HepG2 (cell line): Measurements from ENCODE around the gene DNAJB2. TPM values are rescaled to one million over a fixed set of nuclear protein-coding genes. Genes with fewer than 3 reads are reported as not detected.

Source experiments
- ARHGAP35 ChIP-seq: sonication (generic); formaldehyde crosslinking; IDR thresholded peaks from 2 replicates; pipeline ENCODE4 v1.9.0; 2022; ENCODE audit warnings: mild to moderate bottlenecking, inconsistent platforms, moderate library complexity, missing genetic modification reagents, borderline replicate concordance
- GABPB1 ChIP-seq: IDR thresholded peaks from 2 replicates; pipeline ENCODE4 v1.6.1; 2016; ENCODE audit warnings: mild to moderate bottlenecking, missing genetic modification reagents, moderate library complexity, missing compliant biosample characterization
- GLI4 ChIP-seq: sonication (generic); formaldehyde crosslinking; IDR thresholded peaks from 2 replicates; pipeline ENCODE4 v1.5.1; 2020; ENCODE audit warnings: missing genetic modification reagents, mild to moderate bottlenecking, moderate library complexity, borderline replicate concordance
- HMG20B ChIP-seq: conservative IDR thresholded peaks from 2 replicates; pipeline ENCODE4 v1.6.1; 2016; ENCODE audit warnings: missing genetic modification reagents, missing compliant biosample characterization
- MYPOP ChIP-seq: sonication (generic); formaldehyde crosslinking; IDR thresholded peaks from 2 replicates; pipeline ENCODE4 v1.8.1; 2023; ENCODE audit warnings: mild to moderate bottlenecking, moderate library complexity, missing genetic modification reagents
- NCOA1 ChIP-seq: sonication (generic); formaldehyde crosslinking; IDR thresholded peaks from 2 replicates; pipeline ENCODE4 v1.9.0; 2021; ENCODE audit warnings: missing genetic modification reagents
- PRDM15 ChIP-seq: sonication (generic); formaldehyde crosslinking; IDR thresholded peaks from 2 replicates; pipeline ENCODE4 v1.4.0; 2020; ENCODE audit warnings: missing genetic modification reagents
- RAD21 ChIP-seq: fragments of 450-650 bp; formaldehyde crosslinking; IDR thresholded peaks from 2 replicates; pipeline ENCODE4 v1.5.0; 2020; ENCODE audit warnings: mild to moderate bottlenecking
- RBFOX2 ChIP-seq: fragments of 200-400 bp; formaldehyde crosslinking; IDR thresholded peaks from 2 replicates; pipeline ENCODE4 v1.6.1; 2017; ENCODE audit warnings: low read depth, mild to moderate bottlenecking, low read length
- SNAPC2 ChIP-seq: sonication (generic); formaldehyde crosslinking; IDR thresholded peaks from 2 replicates; pipeline ENCODE4 v1.8.1; 2022; ENCODE audit warnings: mild to moderate bottlenecking, missing genetic modification reagents
- SP2 ChIP-seq: sonication (generic); formaldehyde crosslinking; IDR thresholded peaks from 2 replicates; pipeline ENCODE4 v1.5.1; 2020; ENCODE audit warnings: mild to moderate bottlenecking, missing genetic modification reagents
- SYNCRIP ChIP-seq: fragments of 200-400 bp; formaldehyde crosslinking; IDR thresholded peaks from 2 replicates; pipeline ENCODE4 v1.6.1; 2018; ENCODE audit warnings: mild to moderate bottlenecking, low read depth, low read length; ENCODE audit not compliant: insufficient read depth
- TERF1 ChIP-seq: sonication (generic); formaldehyde crosslinking; IDR thresholded peaks from 2 replicates; pipeline ENCODE4 v1.8.0; 2022; ENCODE audit warnings: mild to moderate bottlenecking, missing genetic modification reagents, moderate library complexity
- TRAFD1 ChIP-seq: sonication (generic); formaldehyde crosslinking; IDR thresholded peaks from 2 replicates; pipeline ENCODE4 v1.5.1; 2020; ENCODE audit warnings: missing genetic modification reagents, mild to moderate bottlenecking, borderline replicate concordance
- U2AF2 ChIP-seq: fragments of 200-400 bp; formaldehyde crosslinking; IDR thresholded peaks from 2 replicates; pipeline ENCODE4 v1.6.1; 2017; ENCODE audit warnings: low read depth, mild to moderate bottlenecking, low read length
- ZFP62 ChIP-seq: sonication (generic); formaldehyde crosslinking; IDR thresholded peaks from 2 replicates; pipeline ENCODE4 v1.4.0; 2020; ENCODE audit warnings: missing genetic modification reagents
- ZNF101 ChIP-seq: sonication (generic); formaldehyde crosslinking; IDR thresholded peaks from 2 replicates; pipeline ENCODE4 v1.4.0; 2020; ENCODE audit warnings: mild to moderate bottlenecking, low read depth, missing genetic modification reagents, borderline replicate concordance
- ZNF3 ChIP-seq: IDR thresholded peaks from 2 replicates; pipeline ENCODE4 v1.7.0; 2017; ENCODE audit warnings: inconsistent platforms
- ZNF33B ChIP-seq: sonication (generic); formaldehyde crosslinking; IDR thresholded peaks from 2 replicates; pipeline ENCODE4 v1.5.1; 2020; ENCODE audit warnings: mild to moderate bottlenecking, missing genetic modification reagents
- polyA plus RNA-seq, 8 experiments: library from polyadenylated mRNA; depleted of rRNA in 3 of 8; stranded (reverse) in 7 of 8; unstranded in 1 of 8; fragments of >200 nt; fragmentation: Illumina TruSeq in 4 of 8; extraction: Trizol in 4 of 8; gene quantifications; 2 replicates each; pipeline versions ENCODE4 v1.2.1 to v1.2.3, GENCODE V29; 2011 to 2016; ENCODE audit warnings: low read depth in 4 of 8, missing spikeins in 1 of 8, mixed read lengths in 1 of 8; ENCODE audit not compliant: insufficient read depth in 1 of 8
- total RNA-seq, 5 experiments: library from RNA; depleted of rRNA; stranded (reverse); fragments of >200 nt; fragmentation: Illumina TruSeq; extraction: Trizol; gene quantifications; 2 replicates each; pipeline ENCODE4 v1.2.3, GENCODE V29; 2016; ENCODE audit warnings: low read depth in 1 of 5

DNAJB2 gene
- total and polyA plus RNA-seq, 2 of the 13 experiments (the other 11 are each of a cell fraction or from before 2014, with no cell fraction given): 21.3 to 31.1 TPM

GRCh38 chr2:219245148-219245898 lies 33.8 kb upstream of the DNAJB2 start, which contains the start of the genes GLB1L and STK16 (continued):
- TF ChIP-seq TERF1 (CRISPR knock-in tag) (no peak), SYNCRIP (no peak), HMG20B (peak; percentile 42), TRAFD1 (CRISPR knock-in tag) (0 out of 2 replicates have a peak, but pooled peaks have one; percentile 35), ZNF101 (CRISPR knock-in tag) (no peak), RBFOX2 (peak; percentile 99), RAD21 (peak; percentile 44), ARHGAP35 (peak; percentile 92), ZNF33B (CRISPR knock-in tag) (no peak; the same call in 1 of the 2 replicates), U2AF2 (no peak), NCOA1 (CRISPR knock-in tag) (peak; percentile 88), GLI4 (CRISPR knock-in tag) (0 out of 2 replicates have a peak, but pooled peaks have one; percentile 68), ZFP62 (CRISPR knock-in tag) (no peak; the same call in 1 of the 2 replicates), SP2 (CRISPR knock-in tag) (peak; percentile 68), MYPOP (CRISPR knock-in tag) (no peak), PRDM15 (CRISPR knock-in tag) (peak; percentile 71; the same call in 1 of the 2 replicates), SNAPC2 (CRISPR knock-in tag) (no peak), ZNF3 (0 out of 2 replicates have a peak, but pooled peaks have one; percentile 19), GABPB1 (peak; percentile 100)
